ENCODE measurements around the gene IL17A.

The IL17A gene

DNA sequence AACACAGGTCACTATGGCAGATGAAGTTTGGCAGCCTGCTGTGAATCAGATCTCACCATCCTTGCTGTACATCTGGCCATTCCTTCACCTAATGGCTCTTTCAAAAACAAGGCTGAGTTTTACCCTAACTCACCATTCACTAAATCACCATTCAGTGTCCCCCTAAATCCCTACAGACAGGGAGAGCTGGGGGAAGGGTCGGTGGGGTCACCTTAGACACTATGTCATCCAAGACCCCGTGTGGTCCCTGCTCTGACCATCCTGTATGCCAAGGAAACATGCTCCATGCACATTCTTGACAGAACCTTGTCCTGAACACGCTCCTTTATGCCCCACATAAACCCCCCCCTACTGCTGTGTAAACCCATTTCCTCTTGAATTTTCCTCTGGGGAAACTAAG is 31.8 kb upstream of the IL17A start:
- DNase-seq (ENCODE audit: low read depth) = no peak
- TF ChIP-seq, protein P1, sequence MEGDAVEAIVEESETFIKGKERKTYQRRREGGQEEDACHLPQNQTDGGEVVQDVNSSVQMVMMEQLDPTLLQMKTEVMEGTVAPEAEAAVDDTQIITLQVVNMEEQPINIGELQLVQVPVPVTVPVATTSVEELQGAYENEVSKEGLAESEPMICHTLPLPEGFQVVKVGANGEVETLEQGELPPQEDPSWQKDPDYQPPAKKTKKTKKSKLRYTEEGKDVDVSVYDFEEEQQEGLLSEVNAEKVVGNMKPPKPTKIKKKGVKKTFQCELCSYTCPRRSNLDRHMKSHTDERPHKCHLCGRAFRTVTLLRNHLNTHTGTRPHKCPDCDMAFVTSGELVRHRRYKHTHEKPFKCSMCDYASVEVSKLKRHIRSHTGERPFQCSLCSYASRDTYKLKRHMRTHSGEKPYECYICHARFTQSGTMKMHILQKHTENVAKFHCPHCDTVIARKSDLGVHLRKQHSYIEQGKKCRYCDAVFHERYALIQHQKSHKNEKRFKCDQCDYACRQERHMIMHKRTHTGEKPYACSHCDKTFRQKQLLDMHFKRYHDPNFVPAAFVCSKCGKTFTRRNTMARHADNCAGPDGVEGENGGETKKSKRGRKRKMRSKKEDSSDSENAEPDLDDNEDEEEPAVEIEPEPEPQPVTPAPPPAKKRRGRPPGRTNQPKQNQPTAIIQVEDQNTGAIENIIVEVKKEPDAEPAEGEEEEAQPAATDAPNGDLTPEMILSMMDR (IDR thresholded peaks at IDR 0.05; ENCODE audit: low read length, missing control alignments) = no peak
- no peak overlapping the region for H3K4me3 ChIP-seq (replicated peaks; ENCODE audit: low read depth, low read length)

DNA sequence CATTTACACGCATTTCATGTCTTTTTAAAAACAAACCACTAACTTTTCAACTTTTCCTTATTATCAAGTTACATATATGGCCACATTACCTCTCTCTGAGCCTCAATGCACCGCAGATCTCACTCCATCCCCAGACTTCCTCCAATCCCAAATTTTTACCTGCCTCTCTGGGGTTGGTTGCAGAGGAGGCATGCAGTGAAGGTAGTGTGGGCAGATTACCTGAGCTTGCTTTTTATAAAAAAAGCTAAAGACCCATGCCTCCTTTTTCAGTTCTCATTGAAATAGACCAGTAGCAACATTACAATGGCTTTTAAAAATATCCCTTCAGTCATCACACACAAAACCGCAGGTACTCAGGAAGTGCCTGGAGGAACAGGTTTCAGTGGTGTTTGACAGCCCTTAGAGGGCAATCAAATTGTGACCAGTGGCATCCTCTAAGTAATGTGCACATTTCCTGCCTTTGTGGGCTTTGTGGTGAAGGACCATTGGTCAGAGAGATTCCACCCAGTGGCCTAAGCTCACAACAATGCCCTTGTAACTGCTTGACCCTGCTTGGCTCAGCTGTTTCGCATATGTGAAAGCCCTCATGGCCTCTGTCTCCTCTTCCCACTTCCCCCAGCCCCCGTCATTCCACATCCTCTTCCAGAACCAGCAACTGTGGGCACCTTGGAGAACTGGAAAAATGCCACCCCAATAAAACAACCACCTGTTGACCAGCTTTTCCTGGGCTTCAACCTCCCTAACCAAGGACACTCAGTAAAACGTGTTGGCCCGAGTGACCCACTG is 30.2 kb upstream of the IL17A start:
- no peak overlapping the region for H3K4me3 ChIP-seq (replicated peaks; ENCODE audit: low read depth, low read length)
- TF ChIP-seq, protein P1 (IDR thresholded peaks at IDR 0.05; ENCODE audit: low read length, missing control alignments) = no peak
- no peak for DNase-seq (ENCODE audit: low read depth)

DNA sequence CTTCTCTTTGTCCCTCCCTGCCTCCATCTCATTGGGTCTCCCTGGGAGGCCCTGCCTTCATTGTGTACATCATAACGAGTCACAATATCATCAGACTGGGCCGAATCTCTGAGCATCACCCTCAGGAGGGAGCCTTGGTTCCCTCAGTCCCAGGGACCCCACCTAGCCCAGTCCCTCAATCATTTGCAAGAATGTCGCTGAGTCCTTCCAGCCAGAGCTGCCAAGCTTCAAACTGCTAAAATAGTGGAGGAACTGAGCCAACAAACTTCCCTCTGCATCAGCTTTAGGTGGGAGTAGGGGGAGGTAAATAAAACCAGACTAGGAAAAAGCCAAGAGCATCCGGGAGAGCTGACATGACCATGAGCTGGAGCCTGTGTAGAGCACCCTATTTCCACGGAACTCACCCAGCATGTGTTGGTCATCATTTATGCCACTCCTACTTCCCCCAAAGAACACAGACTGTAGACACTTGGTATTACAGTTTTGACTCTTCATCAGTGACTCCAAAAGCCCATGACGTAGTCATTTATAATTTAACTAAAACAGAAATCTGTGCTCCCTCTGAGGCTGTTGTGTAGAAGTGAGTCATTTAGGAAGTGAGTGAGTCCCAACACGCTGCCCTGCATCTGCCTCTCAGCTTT is 28.8 kb upstream of the IL17A start:
- H3K4me3 ChIP-seq (replicated peaks; ENCODE audit: low read depth, low read length) = no peak overlapping the region
- TF ChIP-seq, protein P1 (IDR thresholded peaks at IDR 0.05; ENCODE audit: low read length, missing control alignments) = no peak
- DNase-seq (ENCODE audit: low read depth) = no peak

DNA sequence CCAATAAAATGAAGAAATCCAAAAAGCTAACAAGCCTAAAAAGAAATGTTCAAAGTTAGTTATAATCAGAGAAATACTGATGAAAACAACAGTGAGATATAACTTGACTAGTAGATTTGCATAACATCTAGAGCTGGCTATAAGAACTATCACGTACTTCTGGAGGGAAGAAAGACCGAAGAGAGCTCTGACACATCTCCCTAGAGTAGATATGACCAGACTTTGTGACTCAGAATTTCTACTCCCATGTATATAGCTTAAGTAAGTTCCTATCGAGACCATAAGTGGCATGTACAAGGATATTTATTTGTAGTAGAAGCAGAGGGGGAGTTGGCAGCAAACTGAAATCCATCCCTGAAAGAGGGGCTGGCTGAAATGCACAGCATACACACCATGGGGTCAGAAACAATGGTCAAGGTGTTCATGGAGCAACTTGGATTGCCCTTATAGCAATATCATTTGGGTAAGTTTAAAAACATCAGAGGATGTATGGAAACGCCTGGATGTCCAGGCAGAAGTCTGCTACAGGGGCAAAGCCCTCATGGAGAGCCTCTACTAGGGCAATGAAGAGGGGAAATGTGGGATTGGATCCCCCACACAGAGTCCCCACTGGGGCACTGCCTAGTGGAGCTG is 25.6 kb upstream of the IL17A start:
- TF ChIP-seq, protein P1 (IDR thresholded peaks at IDR 0.05; ENCODE audit: low read length, missing control alignments) = no peak
- DNase-seq (ENCODE audit: low read depth) = no peak
- no peak overlapping the region for H3K4me3 ChIP-seq (replicated peaks; ENCODE audit: low read depth, low read length)

DNA sequence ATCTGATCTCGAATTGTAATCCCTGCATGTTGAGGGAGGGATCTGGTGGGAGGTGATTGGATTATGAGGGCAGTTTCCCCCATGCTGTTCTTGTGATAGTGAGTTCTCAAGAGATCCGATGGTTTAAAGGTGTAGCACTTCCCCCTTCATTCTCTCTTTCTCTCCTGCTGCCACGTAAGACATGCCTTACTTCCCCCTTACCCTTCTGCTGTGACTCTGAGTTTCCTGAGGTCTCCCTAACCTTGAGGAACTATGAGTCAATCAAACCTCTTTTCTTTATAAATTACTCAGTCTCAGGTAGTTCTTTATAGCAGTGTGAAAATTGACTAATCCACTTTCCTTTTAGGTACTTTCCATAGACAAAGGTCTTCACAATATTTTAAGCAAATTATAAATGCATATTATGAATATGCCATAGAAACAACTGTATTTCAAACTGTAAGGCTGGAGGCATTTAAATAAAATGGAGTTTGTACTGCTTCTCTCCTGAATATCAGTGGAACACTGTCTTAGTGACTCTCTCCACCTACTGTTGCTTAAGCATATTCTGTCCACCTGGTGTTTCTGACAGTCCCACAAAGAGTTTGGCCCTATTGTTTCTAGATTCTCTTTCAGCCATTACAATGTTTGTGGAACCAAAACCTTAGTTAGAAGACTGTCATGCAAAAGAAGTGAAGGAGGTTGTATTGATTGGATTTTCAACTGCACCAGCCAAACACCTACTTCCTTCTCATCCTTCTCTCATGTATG is 24.3 kb upstream of the IL17A start:
- H3K4me3 ChIP-seq (replicated peaks; ENCODE audit: low read depth, low read length) = no peak overlapping the region
- no peak for DNase-seq (ENCODE audit: low read depth)
- TF ChIP-seq, protein P1 (IDR thresholded peaks at IDR 0.05; ENCODE audit: low read length, missing control alignments) = no peak

DNA sequence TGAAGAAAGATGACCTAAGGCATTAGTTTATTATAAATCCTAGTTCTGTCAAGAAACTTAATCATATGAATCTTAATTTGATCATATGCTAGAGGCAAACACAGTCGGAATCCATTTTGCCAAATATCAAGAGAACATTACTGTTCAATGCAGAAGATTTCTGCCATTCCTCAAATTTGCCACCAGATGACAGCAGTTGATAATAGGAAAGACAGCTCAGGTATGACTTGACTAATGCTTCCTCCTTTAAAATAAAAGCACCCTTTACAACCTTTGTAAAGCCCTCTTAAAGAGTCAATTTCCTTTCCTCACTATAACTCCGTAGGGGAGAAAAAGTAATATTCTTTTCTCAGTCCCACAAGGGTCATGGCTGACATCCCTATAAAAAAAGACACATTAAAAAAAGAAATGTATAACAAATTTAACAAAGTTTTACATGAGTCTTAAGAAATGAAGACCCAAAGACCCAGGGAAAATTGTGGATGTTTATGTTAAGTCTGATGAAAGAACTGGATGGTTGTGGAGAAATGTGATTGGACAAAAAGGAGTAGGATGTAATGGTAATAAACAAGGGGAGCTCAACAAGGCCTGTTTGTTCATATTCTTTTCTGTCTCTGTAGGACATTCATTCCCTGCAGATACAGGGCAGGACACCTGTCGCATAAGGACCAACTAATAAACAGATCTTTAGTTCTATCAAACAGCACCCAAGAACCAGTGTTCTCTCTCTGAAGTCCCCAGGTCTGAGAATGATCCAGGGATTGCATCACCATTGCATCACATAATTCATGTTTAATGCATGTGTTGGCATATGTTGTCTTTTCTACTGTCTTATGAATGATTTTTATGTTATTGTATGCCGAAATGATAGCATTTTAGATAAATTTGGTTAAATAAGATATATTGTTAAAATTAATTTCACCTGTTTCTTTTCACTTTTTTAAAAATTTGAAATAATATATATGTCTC is 23.0 kb upstream of the IL17A start:
- DNase-seq (ENCODE audit: low read depth) = peak; percentile 19
- H3K4me3 ChIP-seq (replicated peaks; ENCODE audit: low read depth, low read length) = no peak overlapping the region
- TF ChIP-seq, protein P1 (IDR thresholded peaks at IDR 0.05; ENCODE audit: low read length, missing control alignments) = peak; percentile 39
